ENCODE results near the gene COL1A2. TPM values are rescaled to one million over a fixed set of nuclear protein-coding genes. Genes with fewer than 3 reads are reported as not detected.

COL1A2 gene
- polyA plus RNA-seq, 6 donors from 2014 or later: 0.41 TPM; not detected in 5

GRCh38 chr7:94434042-94434441 lies 39.3 kb downstream of the COL1A2 start:
- no peaks in the 10 kb centered on the region for H3K36me3 Mint-ChIP-seq
- H3K27ac Mint-ChIP-seq: no peak overlapping the region
- peaks cover 9 to 25% (median 23%) of the 10 kb centered on the region in 3 donors for H3K27me3 Mint-ChIP-seq
- no peak for ATAC-seq (ENCODE audit: low read depth in 2 of 2)
- H3K4me1 Mint-ChIP-seq: peaks cover 0 to 5% (median 3%) of the 10 kb centered on the region in 3 donors
- H3K9me3 Mint-ChIP-seq: no peaks in the 10 kb centered on the region
- no peak overlapping the region for H3K4me3 Mint-ChIP-seq
- no peak for DNase-seq

- Mint-ChIP-seq H3K36me3 (no peaks in the 10 kb centered on the region), H3K27me3 (peaks cover 13 to 25% (median 23%) of the 10 kb centered on the region in 3 donors), H3K4me3 (no peak overlapping the region), H3K4me1 (peaks cover 0 to 5% (median 3%) of the 10 kb centered on the region in 3 donors), H3K27ac (no peak overlapping the region), H3K9me3 (no peaks in the 10 kb centered on the region)
- ATAC-seq (ENCODE audit: low read depth in 2 of 2) (peak; percentile 74 to 85), DNase-seq (peak; percentile 53)
Observed at GRCh38 chr7:94436018-94436604, 41.4 kb downstream of the COL1A2 start.

- Mint-ChIP-seq H3K27ac (no peak overlapping the region), H3K9me3 (no peaks in the 10 kb centered on the region), H3K27me3 (peaks cover 13 to 25% (median 23%) of the 10 kb centered on the region in 3 donors), H3K4me1 (peaks cover 0 to 5% (median 3%) of the 10 kb centered on the region in 3 donors), H3K4me3 (no peak overlapping the region), H3K36me3 (no peaks in the 10 kb centered on the region)
- DNase-seq (no peak), ATAC-seq (ENCODE audit: low read depth in 2 of 2) (no peak)
Observed at GRCh38 chr7:94436700-94437099, 42.0 kb downstream of the COL1A2 start.

- H3K27ac Mint-ChIP-seq: no peak overlapping the region
- H3K27me3 Mint-ChIP-seq: peaks cover 17 to 35% (median 23%) of the 10 kb centered on the region in 3 donors
- DNase-seq (no peak), ATAC-seq (ENCODE audit: low read depth in 2 of 2) (no peak)
- H3K9me3 Mint-ChIP-seq: no peaks in the 10 kb centered on the region
- peaks cover 0 to 5% (median 3%) of the 10 kb centered on the region in 3 donors for H3K4me1 Mint-ChIP-seq
- H3K36me3 Mint-ChIP-seq: no peaks in the 10 kb centered on the region
- no peak overlapping the region for H3K4me3 Mint-ChIP-seq
Observed at GRCh38 chr7:94439893-94440381, 45.2 kb downstream of the COL1A2 start.

- DNase-seq (no peak), ATAC-seq (ENCODE audit: low read depth in 2 of 2) (no peak)
- peaks cover 17 to 34% (median 18%) of the 10 kb centered on the region in 3 donors for H3K27me3 Mint-ChIP-seq
- peaks cover 0 to 5% (median 3%) of the 10 kb centered on the region in 3 donors for H3K4me1 Mint-ChIP-seq
- H3K27ac Mint-ChIP-seq: no peak overlapping the region
- H3K9me3 Mint-ChIP-seq: no peaks in the 10 kb centered on the region
- no peak overlapping the region for H3K4me3 Mint-ChIP-seq
- H3K36me3 Mint-ChIP-seq: no peaks in the 10 kb centered on the region
Observed at GRCh38 chr7:94440451-94441039, 45.9 kb downstream of the COL1A2 start.

GRCh38 chr7:94441138-94441537 lies 46.4 kb downstream of the COL1A2 start:
- ATAC-seq (ENCODE audit: low read depth in 2 of 2): no peak

GRCh38 chr7:94442639-94443038 lies 47.9 kb downstream of the COL1A2 start:
- Mint-ChIP-seq H3K27me3 (peaks cover 8 to 26% (median 8%) of the 10 kb centered on the region in 3 donors), H3K9me3 (no peaks in the 10 kb centered on the region), H3K4me1 (no peaks in the 10 kb centered on the region), H3K36me3 (no peaks in the 10 kb centered on the region), H3K27ac (no peak overlapping the region), H3K4me3 (no peak overlapping the region)
- no peak for ATAC-seq (ENCODE audit: low read depth in 2 of 2)
- no peak for DNase-seq

More at GRCh38 chr7:94441138-94441537, 46.4 kb downstream of the COL1A2 start:
- no peak for DNase-seq
- Mint-ChIP-seq H3K27me3 (peaks cover 14 to 34% (median 15%) of the 10 kb centered on the region in 3 donors), H3K4me3 (no peak overlapping the region), H3K4me1 (peaks cover 0 to 3% (median 2%) of the 10 kb centered on the region in 3 donors), H3K9me3 (no peaks in the 10 kb centered on the region), H3K27ac (no peak overlapping the region), H3K36me3 (no peaks in the 10 kb centered on the region)

GRCh38 chr7:94444813-94445212 lies 50.1 kb downstream of the COL1A2 start:
- DNase-seq (no peak), ATAC-seq (ENCODE audit: low read depth in 2 of 2) (no peak)
- H3K4me1 Mint-ChIP-seq: no peaks in the 10 kb centered on the region
- H3K27me3 Mint-ChIP-seq: peaks cover 0 to 17% (median 11%) of the 10 kb centered on the region in 3 donors
- H3K4me3 Mint-ChIP-seq: no peak overlapping the region
- H3K27ac Mint-ChIP-seq: peak overlapping the region in 1 of 6 donors; percentile 82
- no peaks in the 10 kb centered on the region for H3K9me3 Mint-ChIP-seq
- H3K36me3 Mint-ChIP-seq: no peaks in the 10 kb centered on the region

- Mint-ChIP-seq H3K27ac (no peak overlapping the region), H3K27me3 (peaks cover 0 to 17% (median 10%) of the 10 kb centered on the region in 3 donors), H3K36me3 (no peaks in the 10 kb centered on the region), H3K9me3 (no peaks in the 10 kb centered on the region), H3K4me3 (no peak overlapping the region), H3K4me1 (no peaks in the 10 kb centered on the region)
- no peak for DNase-seq
- ATAC-seq (ENCODE audit: low read depth in 2 of 2): no peak
Observed at GRCh38 chr7:94445696-94446194, 51.0 kb downstream of the COL1A2 start.

- Mint-ChIP-seq H3K27me3 (peaks cover 0 to 17% (median 13%) of the 10 kb centered on the region in 3 donors), H3K4me3 (no peak overlapping the region), H3K4me1 (no peaks in the 10 kb centered on the region), H3K9me3 (no peaks in the 10 kb centered on the region), H3K27ac (no peak overlapping the region), H3K36me3 (no peaks in the 10 kb centered on the region)
- DNase-seq (no peak), ATAC-seq (ENCODE audit: low read depth in 2 of 2) (no peak)
Observed at GRCh38 chr7:94446308-94446707, 51.6 kb downstream of the COL1A2 start.

GRCh38 chr7:94449151-94449725 lies 54.5 kb downstream of the COL1A2 start:
- Mint-ChIP-seq H3K36me3 (no peaks in the 10 kb centered on the region), H3K27me3 (peaks cover 8 to 13% (median 11%) of the 10 kb centered on the region in 3 donors), H3K27ac (no peak overlapping the region), H3K4me3 (no peak overlapping the region), H3K4me1 (no peaks in the 10 kb centered on the region), H3K9me3 (no peaks in the 10 kb centered on the region)
- peak; percentile 25 for DNase-seq
- ATAC-seq (ENCODE audit: low read depth in 2 of 2): peak; percentile 58 to 72

GRCh38 chr7:94450044-94450697 lies 55.5 kb downstream of the COL1A2 start:
- peak overlapping the region in 1 of 6 donors; percentile 63 for H3K27ac Mint-ChIP-seq
- H3K36me3 Mint-ChIP-seq: no peaks in the 10 kb centered on the region
- H3K27me3 Mint-ChIP-seq: peaks cover 6 to 9% (median 8%) of the 10 kb centered on the region in 3 donors
- no peak for DNase-seq
- no peak overlapping the region for H3K4me3 Mint-ChIP-seq
- no peak for ATAC-seq (ENCODE audit: low read depth in 2 of 2)
- no peaks in the 10 kb centered on the region for H3K4me1 Mint-ChIP-seq
- no peaks in the 10 kb centered on the region for H3K9me3 Mint-ChIP-seq

GRCh38 chr7:94451187-94451586 lies 56.5 kb downstream of the COL1A2 start:
- peaks cover 0 to 9% (median 8%) of the 10 kb centered on the region in 3 donors for H3K27me3 Mint-ChIP-seq
- no peak for ATAC-seq (ENCODE audit: low read depth in 2 of 2)
- no peaks in the 10 kb centered on the region for H3K9me3 Mint-ChIP-seq
- H3K4me1 Mint-ChIP-seq: no peaks in the 10 kb centered on the region
- H3K27ac Mint-ChIP-seq: no peak overlapping the region
- no peak overlapping the region for H3K4me3 Mint-ChIP-seq
- no peaks in the 10 kb centered on the region for H3K36me3 Mint-ChIP-seq
- DNase-seq: no peak

Measured in naive B cell (primary cell).